Lung microvascular endothelial cell (primary cell): ENCODE results near the gene SLC2A11. TPM values are rescaled to one million over a fixed set of nuclear protein-coding genes. Genes with fewer than 3 reads are reported as not detected.
"Not testable (repeated sequence)": the region's sequence is repeated elsewhere in the genome, so short reads cannot be mapped to it uniquely, and the experiment has no call there.

Experiments used
- DNase-seq, 2 donors: peaks; one replicate each; pipeline versions ENCODE4 v3.0.0 to v3.0.0-alpha.2; 2010; ENCODE audit warnings: low read depth in 2 of 2
- total RNA-seq: library from RNA; depleted of rRNA; stranded (reverse); fragments of >200 nt; gene quantifications from 2 replicates; pipeline ENCODE4 v1.2.1, GENCODE V29; 2014

The SLC2A11 gene
- total RNA-seq, 1 donor from 2014 or later = 4.0 TPM

- DNase-seq = not testable (repeated sequence)
Measured at GRCh38 chr22:23907423-23907822, 49.7 kb downstream of the SLC2A11 start.

DNA sequence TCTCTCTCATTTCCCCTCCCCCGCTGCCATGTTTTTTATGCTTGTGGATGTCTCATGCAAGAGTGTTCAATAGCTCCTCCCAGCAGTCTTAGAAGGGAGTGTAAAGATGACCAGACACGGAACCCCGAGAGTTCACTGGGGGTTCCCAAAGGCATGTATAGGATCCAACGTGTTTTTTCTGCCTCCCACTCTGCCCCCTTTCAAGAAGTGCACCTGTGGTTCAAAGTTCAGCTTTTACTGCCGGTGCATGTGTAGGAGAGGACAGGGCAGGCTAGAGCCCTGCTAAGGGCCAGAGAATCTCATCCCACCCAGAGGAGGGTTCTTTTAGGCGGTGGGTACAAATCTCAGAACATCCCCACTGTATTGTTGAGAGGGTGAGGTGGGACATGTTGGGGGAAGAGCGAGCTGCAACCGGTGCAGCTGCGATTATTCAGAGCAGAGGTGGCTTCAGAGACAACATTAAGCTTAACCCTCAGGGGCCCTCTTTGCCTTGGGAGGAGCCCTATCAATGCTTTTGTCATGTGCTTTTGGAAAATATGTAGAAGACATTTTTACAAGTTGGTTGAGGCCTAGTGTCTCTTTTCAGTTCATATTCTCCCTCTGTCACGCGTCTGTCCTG is 51.0 kb downstream of the SLC2A11 start:
- no peak for DNase-seq

DNA sequence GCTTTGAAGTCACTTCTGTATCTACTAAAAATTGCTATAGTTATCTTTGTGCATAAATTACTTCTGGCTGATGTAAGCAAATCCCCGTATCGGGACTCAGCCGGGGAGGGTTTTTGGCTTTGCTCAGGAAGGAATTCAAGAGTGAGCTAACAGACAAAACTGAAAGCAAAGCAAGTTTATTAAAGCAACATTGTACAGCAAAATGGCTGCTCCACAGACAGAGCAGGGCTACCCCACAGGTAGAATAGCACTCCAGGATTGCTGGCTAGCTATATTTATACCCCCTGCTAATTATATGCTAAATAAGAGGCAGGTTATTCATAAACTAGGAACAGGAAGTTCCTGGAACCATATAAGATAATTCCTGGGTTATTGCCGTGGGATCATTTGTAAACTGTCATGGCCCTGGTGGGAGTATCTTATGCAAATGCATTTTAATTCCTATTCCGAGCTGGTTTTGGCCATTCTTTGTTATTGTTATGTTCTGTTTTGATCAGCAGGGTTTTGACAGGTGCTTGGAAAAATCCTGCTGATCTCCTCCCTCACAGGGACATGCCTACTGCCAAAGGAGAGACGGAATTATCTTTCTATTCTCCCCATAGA is 51.7 kb downstream of the SLC2A11 start:
- DNase-seq = peak in 1 of 2 donors; percentile 33

DNA sequence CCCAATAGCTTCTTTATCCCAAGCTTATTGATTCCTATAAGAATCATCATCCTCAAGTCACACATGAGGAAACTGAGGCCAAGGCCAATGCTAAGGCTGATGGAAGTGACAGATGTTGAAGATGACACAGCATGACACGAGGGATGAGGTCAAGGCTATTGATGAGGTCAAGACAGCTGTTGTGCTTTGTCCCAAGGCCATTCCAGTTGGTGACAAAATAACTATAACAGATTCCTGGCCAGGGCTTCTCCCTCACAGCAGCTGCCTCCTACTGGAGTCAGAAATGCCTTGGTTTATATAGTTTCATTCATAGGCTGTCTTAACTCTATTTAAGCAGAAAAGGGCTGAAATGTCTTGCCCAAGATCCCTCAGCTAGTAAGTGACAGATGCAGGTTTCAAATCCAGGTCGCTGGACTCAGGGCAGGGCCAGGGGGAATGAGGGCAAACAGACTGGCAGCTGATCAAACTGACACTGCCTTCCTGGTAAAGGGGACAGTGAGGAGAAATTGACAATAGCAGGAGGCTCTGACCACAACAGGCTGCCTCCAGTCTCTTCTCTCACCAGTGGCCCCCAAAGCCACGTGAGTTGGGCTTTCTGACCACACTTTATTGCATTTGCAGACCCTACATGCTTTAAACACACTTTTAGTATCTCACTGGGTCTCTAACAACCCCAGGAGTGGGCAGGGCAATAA is 53.0 kb downstream of the SLC2A11 start:
- no peak for DNase-seq

- DNase-seq = no peak
Measured at GRCh38 chr22:23911318-23911980, 53.8 kb downstream of the SLC2A11 start.

- DNase-seq = no peak
Measured at GRCh38 chr22:23912293-23912903, 54.7 kb downstream of the SLC2A11 start.

DNA sequence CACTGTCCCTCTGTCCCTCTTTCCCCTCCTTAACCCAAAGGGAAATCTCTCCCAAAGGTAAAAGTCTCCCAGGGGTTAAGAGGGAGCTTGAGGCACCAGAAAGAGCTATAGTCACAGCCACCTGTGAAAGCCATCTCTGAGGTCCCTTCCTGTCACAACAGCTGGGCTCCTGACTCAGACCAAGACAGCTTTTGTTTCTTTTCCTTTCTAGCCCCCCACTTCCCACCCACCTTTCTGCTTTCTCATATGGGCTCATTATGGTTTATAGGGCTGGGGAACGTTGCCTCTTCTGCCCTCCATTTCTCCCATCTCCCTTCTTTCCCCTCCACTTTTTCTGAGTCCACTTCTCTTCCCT is 55.6 kb downstream of the SLC2A11 start:
- no peak for DNase-seq

GRCh38 chr22:23913661-23914353 is 56.1 kb downstream of the SLC2A11 start:
- peak; percentile 99 for DNase-seq

- DNase-seq = no peak
Measured at GRCh38 chr22:23915290-23915689, 57.6 kb downstream of the SLC2A11 start.

DNA sequence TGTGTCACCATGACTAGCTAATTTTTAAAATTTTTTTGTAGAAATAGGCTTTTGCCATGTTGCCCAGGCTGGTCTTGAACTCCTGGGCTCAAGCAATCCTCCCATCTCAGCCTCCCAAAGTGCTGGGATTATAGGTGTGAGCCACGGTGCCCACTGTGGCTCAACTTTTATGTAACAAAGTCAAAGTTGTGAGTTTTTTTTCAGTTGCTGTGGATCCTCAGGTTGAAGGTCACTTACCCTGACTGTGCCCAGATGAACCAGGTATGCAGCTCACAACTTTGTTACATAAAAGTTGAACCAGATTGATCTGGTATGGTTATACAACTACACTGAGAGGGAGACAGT is 62.6 kb downstream of the SLC2A11 start:
- DNase-seq = peak in 1 of 2 donors; percentile 0

DNA sequence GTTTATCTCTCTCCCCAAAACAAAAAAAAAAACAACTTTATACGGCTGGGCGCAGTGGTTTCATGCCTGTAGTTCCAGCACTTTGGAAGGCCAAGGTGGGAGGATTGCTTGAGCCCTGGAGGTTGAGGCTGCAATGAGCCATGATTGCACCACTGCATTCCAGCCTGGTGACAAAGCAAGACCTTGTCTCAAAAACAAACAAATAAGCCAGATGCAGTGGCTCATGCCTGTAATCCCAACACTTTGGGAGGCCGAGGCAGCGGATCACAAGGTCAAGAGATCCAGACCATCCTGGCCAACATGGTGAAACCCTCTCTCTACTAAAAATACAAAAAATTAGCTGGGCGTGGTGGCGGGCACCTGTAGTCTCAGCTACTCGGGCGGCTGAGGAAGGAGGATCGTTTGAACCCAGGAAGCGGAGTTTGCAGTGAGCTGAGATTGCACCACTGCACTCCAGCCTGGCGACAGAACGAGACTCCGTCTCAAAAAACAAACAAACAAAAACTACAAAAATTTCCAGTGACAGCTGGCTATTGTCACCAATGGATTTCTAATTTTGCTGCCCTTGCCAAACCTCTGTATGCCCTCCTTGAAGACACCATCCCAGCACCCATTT is 64.0 kb downstream of the SLC2A11 start:
- DNase-seq = not testable (repeated sequence)

DNA sequence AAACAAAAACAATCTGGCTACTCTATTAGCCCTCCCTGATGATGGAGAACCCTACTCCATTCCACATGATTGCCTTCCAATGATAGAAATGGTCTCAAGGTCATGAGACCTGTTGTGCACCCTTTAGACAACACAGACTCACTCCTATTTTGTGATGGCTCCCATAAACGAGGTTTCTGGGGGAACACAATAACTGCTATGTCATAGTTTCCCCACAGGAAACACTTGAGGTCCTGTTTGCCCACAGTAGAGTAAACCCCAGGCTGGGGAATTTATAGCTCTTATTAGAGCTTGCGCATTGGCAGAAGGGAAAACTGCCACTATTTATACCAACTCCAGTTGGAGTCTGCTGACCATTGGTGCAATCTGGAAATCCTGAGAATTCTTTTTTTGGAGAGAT is 65.2 kb downstream of the SLC2A11 start:
- DNase-seq = peak in 1 of 2 donors; percentile 19

DNA sequence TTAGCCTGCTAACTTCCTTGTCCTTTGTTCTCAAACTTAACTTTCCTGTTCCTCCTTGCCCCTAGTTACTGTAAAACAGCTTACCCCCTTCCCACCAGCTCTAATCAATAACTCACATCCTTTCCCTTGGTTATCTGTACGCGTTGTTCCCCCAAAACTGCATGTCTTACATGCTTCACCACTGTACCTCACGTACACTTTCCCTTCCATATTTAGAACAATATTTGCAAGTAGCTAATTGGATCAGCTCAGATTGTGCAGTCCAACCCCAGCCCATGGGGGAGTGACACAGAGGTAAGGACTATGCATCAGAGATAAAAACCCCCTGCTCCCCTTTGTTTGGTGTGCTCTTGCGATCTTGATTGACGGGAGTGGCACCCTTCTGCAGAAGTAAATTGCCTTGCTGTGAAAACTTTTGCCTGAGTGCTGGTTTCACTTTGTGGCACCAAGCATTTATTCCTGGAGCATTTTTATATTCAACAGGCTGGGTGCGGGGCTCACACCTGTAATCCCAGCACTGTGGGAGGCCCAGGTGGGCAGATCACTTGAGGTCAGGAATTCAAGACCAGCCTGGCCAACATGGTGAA is 67.4 kb downstream of the SLC2A11 start:
- DNase-seq = no peak

GRCh38 chr22:23926561-23926960 is 68.9 kb downstream of the SLC2A11 start:
- DNase-seq = no peak

Other genes with a start within 250 kb of the SLC2A11 start
- not detected in 2 replicates for gene DRICH1, start 225.6 kb upstream of the SLC2A11 start, total RNA-seq
- gene RGL4, start 166.9 kb upstream of the SLC2A11 start, total RNA-seq = not detected in 2 replicates
- 1.3 and 1.8 TPM in 2 replicates for gene ZNF70, start 106.8 kb upstream of the SLC2A11 start, total RNA-seq
- not detected in 2 replicates for gene VPREB3, start 103.5 kb upstream of the SLC2A11 start, total RNA-seq
- under 0.01 and 0.44 TPM in 2 replicates for gene C22orf15, start 94.9 kb upstream of the SLC2A11 start, total RNA-seq
- 5.7 and 10.3 TPM in 2 replicates for gene CHCHD10, start 89.9 kb upstream of the SLC2A11 start, total RNA-seq
- gene MMP11, start 85.0 kb upstream of the SLC2A11 start, total RNA-seq = 3.4 and 5.0 TPM in 2 replicates
- 20.3 and 21.8 TPM in 2 replicates for gene SMARCB1, start 70.9 kb upstream of the SLC2A11 start, total RNA-seq
- 0.40 and 0.44 TPM in 2 replicates for gene DERL3, start 18.9 kb upstream of the SLC2A11 start, total RNA-seq
- 331 and 355 TPM in 2 replicates for gene MIF, start 36.5 kb downstream of the SLC2A11 start, total RNA-seq
- gene GSTT2B, start 103.3 kb downstream of the SLC2A11 start, total RNA-seq = 0.65 and 4.0 TPM in 2 replicates
- gene DDTL, start 109.0 kb downstream of the SLC2A11 start, total RNA-seq = 4.4 and 6.5 TPM in 2 replicates
- 106 and 113 TPM in 2 replicates for gene DDT, start 116.6 kb downstream of the SLC2A11 start, total RNA-seq
- 0.20 TPM in 1 of 2 replicates, not detected in the other for gene GSTT2, start 122.3 kb downstream of the SLC2A11 start, total RNA-seq
- not detected in 2 replicates for gene GSTT4, start 147.6 kb downstream of the SLC2A11 start, total RNA-seq
- 16.1 and 22.6 TPM in 2 replicates for gene CABIN1, start 153.4 kb downstream of the SLC2A11 start, total RNA-seq